Lower leg skin (tissue), 4 donors: ENCODE results near the gene LRRC47. TPM values are rescaled to one million over a fixed set of nuclear protein-coding genes. Genes with fewer than 3 reads are reported as not detected.

Experiments used
- DNase-seq, 2 donors: peaks; one replicate each; pipeline ENCODE4 v3.0.0-alpha.2; 2019; ENCODE audit warnings: low spot score in 2 of 2
- H3K4me3 ChIP-seq: fragments of 200-600 bp; sonication (generic); 2 replicates; pipeline ENCODE4 v1.5.1; 2017; ENCODE audit warnings: mild to moderate bottlenecking, low read depth; ENCODE audit not compliant: poor library complexity, severe bottlenecking
- POLR2A ChIP-seq, 2 donors: fragments of 450-650 bp; IDR thresholded peaks; one replicate each; pipeline ENCODE4 v1.6.1; 2016 to 2017; ENCODE audit warnings: antibody characterized with exemption in 2 of 2, mild to moderate bottlenecking in 1 of 2, moderate library complexity in 1 of 2
- WGBS, 2 donors: methylation state at CpG; one replicate each; pipeline ENCODE4 v1.1.5; 2018; 5-methylcytosine and 5-hydroxymethylcytosine counted together
- intact Hi-C: fragments of 100-400 bp; cut with DNase I; formaldehyde crosslinking; loops from one replicate; pipeline ENCODE4 v1.15.0; 2023; ENCODE audit warnings: low total_unique reads
- total RNA-seq, 4 donors: library from RNA; depleted of rRNA; stranded (reverse); fragments of >200 nt; gene quantifications; one replicate each; pipeline ENCODE4 v1.1.0, GENCODE V29; 2016
- TF ChIP-seq, protein P1 (sequence below), 3 donors: fragments of 450-650 bp; IDR thresholded peaks; one replicate each; pipeline ENCODE4 v1.5.1; 2016; ENCODE audit warnings: antibody characterized with exemption in 3 of 3, mild to moderate bottlenecking in 3 of 3, moderate library complexity in 2 of 3

Gene LRRC47
- 10 to 100 TPM; 43.6 to 55.3 (median 49.7) TPM for total RNA-seq

DNA sequence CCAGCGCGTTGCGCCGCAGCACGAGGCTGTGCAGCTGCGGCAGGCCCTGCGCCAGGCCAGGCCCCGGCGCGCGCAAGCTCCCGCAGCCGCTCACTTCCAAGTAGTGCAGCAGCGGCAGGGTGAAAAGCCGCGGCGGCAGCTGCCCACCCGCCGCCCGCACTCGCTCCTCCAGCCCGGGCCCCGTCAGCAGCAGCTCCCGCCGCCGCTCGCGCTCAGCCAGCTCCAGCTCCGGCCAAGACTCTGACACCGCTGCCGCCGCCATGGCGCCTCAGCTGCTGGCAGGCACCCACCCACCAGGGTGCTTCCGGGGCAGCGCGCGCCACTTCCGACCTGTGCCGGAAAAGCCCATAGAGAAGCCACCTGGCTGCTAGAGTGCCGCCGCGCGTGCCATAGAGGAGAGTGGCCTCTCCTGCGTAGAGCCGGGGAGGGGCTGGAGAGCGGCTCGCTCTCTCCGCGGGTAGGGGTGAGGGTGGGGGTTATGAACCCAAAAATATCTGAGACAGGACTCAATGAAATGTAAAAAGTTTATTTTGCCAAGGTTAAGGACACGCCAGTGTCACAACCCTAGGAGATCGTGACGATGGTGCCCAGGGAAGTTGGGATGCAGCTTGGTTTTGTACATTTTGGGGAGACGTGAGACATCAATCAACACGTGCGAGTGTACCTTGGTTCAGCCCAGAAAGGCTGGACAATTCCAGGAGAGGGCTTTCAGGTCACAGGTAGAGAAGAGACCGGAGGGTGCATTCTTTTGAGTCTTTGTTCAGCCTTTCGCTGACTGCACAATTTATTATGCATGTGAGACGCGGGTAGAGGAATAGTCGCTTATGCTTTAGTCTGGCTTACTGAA is at the start of gene LRRC47:
TSS of gene LRRC47 (minus strand) at position 284 of the 847 bp plus-strand sequence. CDS start at position 262, 22 bp downstream.
- peak within 1 kb of the TSS; percentile 75 for H3K4me3 ChIP-seq
- WGBS, 2 donors = 3 to 4% methylated on average over 21 to 32 of the region's 60 CpGs
- TF ChIP-seq, protein P1, sequence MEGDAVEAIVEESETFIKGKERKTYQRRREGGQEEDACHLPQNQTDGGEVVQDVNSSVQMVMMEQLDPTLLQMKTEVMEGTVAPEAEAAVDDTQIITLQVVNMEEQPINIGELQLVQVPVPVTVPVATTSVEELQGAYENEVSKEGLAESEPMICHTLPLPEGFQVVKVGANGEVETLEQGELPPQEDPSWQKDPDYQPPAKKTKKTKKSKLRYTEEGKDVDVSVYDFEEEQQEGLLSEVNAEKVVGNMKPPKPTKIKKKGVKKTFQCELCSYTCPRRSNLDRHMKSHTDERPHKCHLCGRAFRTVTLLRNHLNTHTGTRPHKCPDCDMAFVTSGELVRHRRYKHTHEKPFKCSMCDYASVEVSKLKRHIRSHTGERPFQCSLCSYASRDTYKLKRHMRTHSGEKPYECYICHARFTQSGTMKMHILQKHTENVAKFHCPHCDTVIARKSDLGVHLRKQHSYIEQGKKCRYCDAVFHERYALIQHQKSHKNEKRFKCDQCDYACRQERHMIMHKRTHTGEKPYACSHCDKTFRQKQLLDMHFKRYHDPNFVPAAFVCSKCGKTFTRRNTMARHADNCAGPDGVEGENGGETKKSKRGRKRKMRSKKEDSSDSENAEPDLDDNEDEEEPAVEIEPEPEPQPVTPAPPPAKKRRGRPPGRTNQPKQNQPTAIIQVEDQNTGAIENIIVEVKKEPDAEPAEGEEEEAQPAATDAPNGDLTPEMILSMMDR (IDR thresholded peaks at IDR 0.05) = no peak
- no peak for TF ChIP-seq POLR2A (IDR thresholded peaks at IDR 0.05)
- intact Hi-C loops = loop anchor here (5.0 kb wide), 1 partner anchor 174 kb away; no protein-coding TSS in a partner anchor
- DNase-seq = peak; percentile 90 to 98

DNA sequence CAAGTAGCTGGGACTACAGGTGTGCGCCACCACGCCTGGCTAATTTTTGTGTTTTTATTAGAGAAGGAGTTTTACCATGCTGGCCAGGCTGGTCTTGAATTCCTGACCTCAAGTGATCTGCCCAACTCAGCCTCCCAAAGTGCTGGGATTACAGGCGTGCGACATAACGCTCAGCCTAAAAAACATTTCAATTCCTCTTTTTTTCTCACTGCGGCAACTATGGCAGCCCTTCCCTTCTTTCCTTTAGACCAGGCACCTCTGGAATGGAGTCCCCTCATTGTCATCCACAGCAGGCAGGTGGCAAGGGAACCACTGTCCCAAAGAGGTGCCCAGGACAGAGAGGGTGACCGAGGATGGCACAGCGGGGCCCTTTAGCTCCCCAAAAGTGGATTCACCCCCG is 46.6 kb upstream of the LRRC47 start:
- WGBS, 2 donors = 90 to 91% methylated on average over 9 of the region's 9 CpGs
- TF ChIP-seq, protein P1 (IDR thresholded peaks at IDR 0.05) = no peak
- TF ChIP-seq POLR2A (IDR thresholded peaks at IDR 0.05) = no peak
- intact Hi-C loops = no loop called here
- no peak overlapping the region for H3K4me3 ChIP-seq
- DNase-seq = no peak

DNA sequence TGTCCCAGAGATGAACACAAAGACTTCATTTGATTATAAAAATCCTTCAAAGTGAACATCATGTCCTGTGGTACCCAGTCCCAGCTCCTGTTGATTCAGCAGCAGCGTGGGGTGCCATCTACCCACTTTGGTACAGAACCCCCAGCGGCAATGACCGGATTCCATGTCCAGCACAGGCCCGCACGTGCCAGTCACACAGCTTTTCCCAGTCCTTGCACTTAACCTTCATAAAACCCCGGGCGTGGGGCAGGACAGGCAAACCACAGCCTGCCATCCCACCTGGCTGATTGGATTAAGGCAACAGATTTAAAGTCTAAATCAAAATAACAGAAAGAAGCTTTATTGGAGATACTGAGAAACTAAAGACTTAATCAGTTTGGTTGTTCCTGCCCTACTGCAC is 45.2 kb upstream of the LRRC47 start:
- WGBS, 2 donors = 96 to 97% methylated on average over 7 of the region's 7 CpGs

GRCh38 chr1:3838788-3839187 is 42.5 kb upstream of the LRRC47 start:
- intact Hi-C loops = no loop called here
- no peak overlapping the region for H3K4me3 ChIP-seq
- WGBS, 2 donors = 95 to 97% methylated on average over 11 of the region's 11 CpGs
- no peak for TF ChIP-seq POLR2A (IDR thresholded peaks at IDR 0.05)
- TF ChIP-seq, protein P1 (IDR thresholded peaks at IDR 0.05) = no peak
- no peak for DNase-seq

More for the DNA sequence above, 45.2 kb upstream of the LRRC47 start:
- no peak for DNase-seq
- no peak for TF ChIP-seq POLR2A (IDR thresholded peaks at IDR 0.05)
- TF ChIP-seq, protein P1 (IDR thresholded peaks at IDR 0.05) = no peak
- no peak overlapping the region for H3K4me3 ChIP-seq
- intact Hi-C loops = no loop called here

DNA sequence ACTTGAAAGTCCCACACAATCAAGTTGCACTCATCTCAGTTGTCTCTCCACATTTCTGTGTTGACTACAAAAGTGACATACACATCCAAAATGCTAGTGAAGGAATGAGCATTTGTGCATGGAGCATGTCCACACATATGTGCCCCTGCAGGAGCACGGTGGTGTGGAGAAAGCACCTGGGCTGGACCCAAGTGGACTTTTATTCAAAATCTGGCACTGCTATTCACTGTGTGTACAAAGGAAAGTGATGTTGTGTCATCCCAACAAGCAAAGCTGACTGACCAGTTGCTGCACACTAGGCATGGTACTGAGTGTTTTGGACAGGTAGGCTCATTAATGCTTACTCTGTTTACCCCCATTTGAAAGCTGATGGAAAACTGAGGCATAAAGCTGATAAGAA is 41.4 kb upstream of the LRRC47 start:
- intact Hi-C loops = no loop called here
- 100% methylated on average over 1 of the region's 1 CpG for WGBS, 2 donors
- no peak for DNase-seq
- no peak for TF ChIP-seq POLR2A (IDR thresholded peaks at IDR 0.05)
- TF ChIP-seq, protein P1 (IDR thresholded peaks at IDR 0.05) = no peak
- H3K4me3 ChIP-seq = no peak overlapping the region
